ENCODE results near the gene RSAD1. TPM values are rescaled to one million over a fixed set of nuclear protein-coding genes. Genes with fewer than 3 reads are reported as not detected.

RSAD1 gene
- total and polyA plus RNA-seq, 4 donors: 20.1 to 43.2 (median 29.9) TPM

DNA sequence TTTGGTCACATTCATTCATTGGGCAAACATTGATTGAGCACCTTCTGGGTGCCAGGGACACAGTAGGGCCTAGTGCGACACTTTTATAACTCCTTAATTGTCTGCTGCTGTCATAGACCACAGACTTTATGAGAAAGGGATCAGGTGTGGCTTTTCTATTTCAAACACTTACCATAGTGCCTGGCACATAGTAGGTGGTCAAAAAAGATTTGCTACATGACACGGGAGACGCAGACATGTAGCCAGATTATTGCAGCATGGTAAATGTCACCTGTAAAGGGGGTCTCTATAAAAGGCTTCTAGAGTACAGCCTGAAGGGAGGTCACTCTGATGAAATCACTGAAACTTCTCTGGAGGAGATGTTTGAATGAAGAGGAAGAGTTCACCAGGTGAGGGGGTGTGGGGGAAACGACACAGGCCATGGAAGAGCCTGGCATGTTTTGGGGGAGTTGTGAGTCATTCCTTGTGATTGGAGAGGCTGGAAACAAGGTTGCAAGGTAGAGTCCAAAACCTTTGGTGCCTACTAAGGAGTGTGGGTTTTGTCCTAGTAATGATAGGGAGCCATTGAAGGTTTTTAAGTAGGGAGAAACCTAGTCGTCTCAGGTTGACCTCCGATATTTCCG, 1.6 kb downstream of the RSAD1 start:
- peaks cover 3 to 26% (median 7%) of the 10 kb centered on the region in 4 donors for H3K36me3 ChIP-seq (ENCODE audit: control insufficient read depth in 4 of 4, insufficient read depth in 4 of 4, low read length in 4 of 4)
- WGBS, 2 donors: 87 to 89% methylated on average over 7 of the region's 7 CpGs
- H3K27me3 ChIP-seq (ENCODE audit: control insufficient read depth in 3 of 3, insufficient read depth in 3 of 3, low read length in 2 of 3): peaks cover 0 to 6% (median 0%) of the 10 kb centered on the region in 3 donors
- no peak overlapping the region for H3K27ac ChIP-seq (ENCODE audit: low read depth in 1 of 2, low read length in 1 of 2)
- TF ChIP-seq, protein P1, sequence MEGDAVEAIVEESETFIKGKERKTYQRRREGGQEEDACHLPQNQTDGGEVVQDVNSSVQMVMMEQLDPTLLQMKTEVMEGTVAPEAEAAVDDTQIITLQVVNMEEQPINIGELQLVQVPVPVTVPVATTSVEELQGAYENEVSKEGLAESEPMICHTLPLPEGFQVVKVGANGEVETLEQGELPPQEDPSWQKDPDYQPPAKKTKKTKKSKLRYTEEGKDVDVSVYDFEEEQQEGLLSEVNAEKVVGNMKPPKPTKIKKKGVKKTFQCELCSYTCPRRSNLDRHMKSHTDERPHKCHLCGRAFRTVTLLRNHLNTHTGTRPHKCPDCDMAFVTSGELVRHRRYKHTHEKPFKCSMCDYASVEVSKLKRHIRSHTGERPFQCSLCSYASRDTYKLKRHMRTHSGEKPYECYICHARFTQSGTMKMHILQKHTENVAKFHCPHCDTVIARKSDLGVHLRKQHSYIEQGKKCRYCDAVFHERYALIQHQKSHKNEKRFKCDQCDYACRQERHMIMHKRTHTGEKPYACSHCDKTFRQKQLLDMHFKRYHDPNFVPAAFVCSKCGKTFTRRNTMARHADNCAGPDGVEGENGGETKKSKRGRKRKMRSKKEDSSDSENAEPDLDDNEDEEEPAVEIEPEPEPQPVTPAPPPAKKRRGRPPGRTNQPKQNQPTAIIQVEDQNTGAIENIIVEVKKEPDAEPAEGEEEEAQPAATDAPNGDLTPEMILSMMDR (IDR thresholded peaks at IDR 0.05; ENCODE audit: control extremely low read depth, extremely low read depth): no peak
- ATAC-seq (ENCODE audit: insufficient read depth, low FRiP score): no peak
- H3K9me3 ChIP-seq (ENCODE audit: control insufficient read depth in 4 of 4, insufficient read depth in 3 of 4, low read length in 3 of 4): no peaks in the 10 kb centered on the region
- no peak overlapping the region for H3K9ac ChIP-seq (ENCODE audit: insufficient read depth in 1 of 2, low read length in 2 of 2)
- H3K4me3 ChIP-seq: no peak overlapping the region
- peaks cover 0 to 12% (median 6%) of the 10 kb centered on the region in 5 donors for H3K4me1 ChIP-seq (ENCODE audit: control insufficient read depth in 5 of 5, insufficient read depth in 5 of 5, low read length in 5 of 5)
- peak in 1 of 3 donors; percentile 2 for DNase-seq

DNA sequence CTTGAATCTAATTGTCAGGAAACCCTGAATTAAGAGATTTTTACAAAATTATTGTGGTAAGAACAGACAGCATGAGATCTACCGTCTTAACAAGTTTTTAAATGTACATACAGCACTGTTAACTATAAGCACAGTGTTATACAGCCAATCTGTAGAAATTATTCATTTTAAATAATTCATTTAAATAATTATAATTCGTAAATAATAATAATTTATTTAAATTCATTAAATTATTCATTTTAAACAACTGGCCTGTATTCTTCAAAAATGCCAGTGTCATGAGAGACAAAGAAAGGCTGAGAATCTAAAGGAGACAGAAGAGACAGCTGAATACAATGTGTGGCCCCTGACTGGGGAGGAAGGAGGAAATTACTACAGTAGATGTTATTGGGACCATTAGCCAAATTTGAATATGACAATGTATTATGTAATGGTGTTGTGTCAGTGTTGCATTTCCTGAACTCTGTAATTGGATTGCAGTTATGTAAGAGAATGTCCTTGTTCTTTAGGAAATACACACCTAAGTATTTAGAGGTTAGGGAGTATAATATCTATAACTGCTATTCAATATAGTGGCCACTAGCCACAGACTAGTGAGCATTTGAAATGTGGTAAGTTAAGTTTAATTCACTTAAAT, 2.3 kb downstream of the RSAD1 start:
- no peak for DNase-seq
- peaks cover 6 to 32% (median 9%) of the 10 kb centered on the region in 4 donors for H3K36me3 ChIP-seq (ENCODE audit: control insufficient read depth in 4 of 4, insufficient read depth in 4 of 4, low read length in 4 of 4)
- ATAC-seq (ENCODE audit: insufficient read depth, low FRiP score): no peak
- no peak overlapping the region for H3K9ac ChIP-seq (ENCODE audit: insufficient read depth in 1 of 2, low read length in 2 of 2)
- H3K9me3 ChIP-seq (ENCODE audit: control insufficient read depth in 4 of 4, insufficient read depth in 3 of 4, low read length in 3 of 4): no peaks in the 10 kb centered on the region
- H3K27ac ChIP-seq (ENCODE audit: low read depth in 1 of 2, low read length in 1 of 2): no peak overlapping the region
- H3K27me3 ChIP-seq (ENCODE audit: control insufficient read depth in 3 of 3, insufficient read depth in 3 of 3, low read length in 2 of 3): peaks cover 0 to 6% (median 0%) of the 10 kb centered on the region in 3 donors
- no peak overlapping the region for H3K4me3 ChIP-seq
- WGBS, 2 donors: 79 to 91% methylated on average over 2 of the region's 2 CpGs
- peaks cover 0 to 12% (median 6%) of the 10 kb centered on the region in 5 donors for H3K4me1 ChIP-seq (ENCODE audit: control insufficient read depth in 5 of 5, insufficient read depth in 5 of 5, low read length in 5 of 5)
- TF ChIP-seq, protein P1 (IDR thresholded peaks at IDR 0.05; ENCODE audit: control extremely low read depth, extremely low read depth): no peak

DNA sequence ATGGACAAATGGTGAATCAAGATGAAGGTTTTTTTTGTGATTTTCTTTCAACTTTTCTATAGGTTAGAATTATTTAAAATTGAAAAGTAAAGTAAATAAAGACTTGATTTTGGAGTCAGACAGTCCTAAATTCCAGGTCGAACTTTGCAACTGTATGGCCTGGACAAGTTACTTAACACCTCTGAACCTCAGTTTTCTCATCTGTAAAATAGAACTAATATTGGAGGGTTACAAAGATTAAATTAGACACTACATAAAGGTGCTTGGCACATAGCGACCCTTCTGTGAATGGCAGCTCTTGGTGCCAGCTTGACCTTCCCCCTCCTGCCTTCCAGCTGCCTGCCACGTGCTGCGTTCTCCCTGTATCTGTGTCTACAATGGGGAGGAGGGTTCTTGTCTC, 3.0 kb downstream of the RSAD1 start:
- no peak for DNase-seq
- Histone ChIP-seq H3K27me3 (ENCODE audit: control insufficient read depth in 3 of 3, insufficient read depth in 3 of 3, low read length in 2 of 3) (peaks cover 0 to 3% (median 0%) of the 10 kb centered on the region in 3 donors), H3K9me3 (ENCODE audit: control insufficient read depth in 4 of 4, insufficient read depth in 3 of 4, low read length in 3 of 4) (no peaks in the 10 kb centered on the region), H3K36me3 (ENCODE audit: control insufficient read depth in 4 of 4, insufficient read depth in 4 of 4, low read length in 4 of 4) (peaks cover 6 to 32% (median 9%) of the 10 kb centered on the region in 4 donors), H3K27ac (ENCODE audit: low read depth in 1 of 2, low read length in 1 of 2) (no peak overlapping the region), H3K9ac (ENCODE audit: insufficient read depth in 1 of 2, low read length in 2 of 2) (no peak overlapping the region), H3K4me3 (no peak overlapping the region), H3K4me1 (ENCODE audit: control insufficient read depth in 5 of 5, insufficient read depth in 5 of 5, low read length in 5 of 5) (peaks cover 0 to 12% (median 6%) of the 10 kb centered on the region in 5 donors)
- TF ChIP-seq, protein P1 (IDR thresholded peaks at IDR 0.05; ENCODE audit: control extremely low read depth, extremely low read depth): no peak
- WGBS, 2 donors: 89 to 94% methylated on average over 4 of the region's 4 CpGs
- no peak for ATAC-seq (ENCODE audit: insufficient read depth, low FRiP score)
